ENCODE measurements around the gene HIF3A. TPM values are rescaled to one million over a fixed set of nuclear protein-coding genes. Genes with fewer than 3 reads are reported as not detected.
"Not testable (repeated sequence)": the region's sequence is repeated elsewhere in the genome, so short reads cannot be mapped to it uniquely, and the experiment has no call there.

Gene HIF3A
- total RNA-seq, 1 experiment from 2014 or later, result 0.68 TPM

DNA sequence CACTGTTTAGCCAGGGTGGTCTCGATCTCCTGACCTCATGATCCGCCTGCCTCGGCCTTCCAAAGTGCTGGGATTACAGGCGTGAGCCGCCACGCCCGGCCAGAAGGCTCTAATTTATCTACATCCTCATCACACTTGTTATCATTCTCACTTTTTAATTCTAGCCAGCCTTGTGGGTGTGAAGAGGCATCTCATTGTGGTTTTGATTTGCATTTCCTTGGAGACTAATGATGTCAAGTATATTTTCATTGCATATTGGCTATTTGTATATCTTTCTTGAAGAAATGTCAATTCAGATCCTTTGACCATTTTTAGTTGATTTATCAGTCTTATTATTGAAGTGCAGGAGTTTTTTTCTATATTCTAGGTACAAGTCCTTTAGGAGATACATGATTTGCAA is 27.7 kb upstream of the HIF3A start:
- BruUV-seq (replicated peaks), result no TSS peak
- no peak for DNase-seq
- intact Hi-C loops (cut with micrococcal nuclease; ENCODE audit: unreplicated experiment), result no loop called here

DNA sequence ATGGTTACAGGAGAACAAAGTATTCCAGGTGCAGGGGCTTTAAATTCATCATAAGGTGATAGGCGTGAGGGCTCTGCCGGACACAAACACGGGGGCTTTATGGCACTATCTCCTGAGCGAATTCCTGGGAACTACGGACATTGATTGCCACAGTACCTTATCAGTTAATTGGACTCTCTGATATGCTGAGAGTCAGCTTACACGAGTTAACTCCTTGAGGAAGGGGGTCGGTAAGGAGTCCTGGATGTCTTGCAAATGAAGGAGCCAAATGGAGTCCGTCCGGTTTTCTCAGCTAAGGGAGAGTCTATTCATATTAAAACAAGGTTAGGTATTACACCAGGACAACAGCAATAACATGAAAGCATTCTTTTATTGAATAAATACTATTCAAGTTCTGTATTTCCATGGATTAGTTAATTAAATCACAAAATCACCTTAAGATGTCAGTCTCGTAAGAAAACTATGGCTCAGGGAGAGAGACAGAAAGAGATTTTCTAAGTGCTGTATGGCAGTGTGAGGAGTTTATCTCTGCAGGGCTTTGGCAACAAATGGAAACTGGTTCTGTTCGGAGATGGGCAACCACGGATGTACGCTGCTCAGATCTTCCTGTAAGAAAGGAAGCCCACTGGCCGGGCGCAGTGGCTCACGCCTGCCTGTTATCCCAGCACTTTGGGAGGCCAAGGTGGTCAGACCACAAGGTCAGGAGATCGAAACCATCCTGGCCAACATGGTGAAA is 26.2 kb upstream of the HIF3A start:
- no peak overlapping the region for H3K27ac Mint-ChIP-seq (ENCODE audit: unreplicated experiment)
- no peaks in the 10 kb centered on the region for H3K9me3 Mint-ChIP-seq (ENCODE audit: low read depth, unreplicated experiment)
- H3K27me3 Mint-ChIP-seq (ENCODE audit: unreplicated experiment), result peaks cover 56% of the 10 kb centered on the region
- H3K36me3 Mint-ChIP-seq (ENCODE audit: insufficient read depth, unreplicated experiment), result no peaks in the 10 kb centered on the region
- TF ChIP-seq, protein P1, sequence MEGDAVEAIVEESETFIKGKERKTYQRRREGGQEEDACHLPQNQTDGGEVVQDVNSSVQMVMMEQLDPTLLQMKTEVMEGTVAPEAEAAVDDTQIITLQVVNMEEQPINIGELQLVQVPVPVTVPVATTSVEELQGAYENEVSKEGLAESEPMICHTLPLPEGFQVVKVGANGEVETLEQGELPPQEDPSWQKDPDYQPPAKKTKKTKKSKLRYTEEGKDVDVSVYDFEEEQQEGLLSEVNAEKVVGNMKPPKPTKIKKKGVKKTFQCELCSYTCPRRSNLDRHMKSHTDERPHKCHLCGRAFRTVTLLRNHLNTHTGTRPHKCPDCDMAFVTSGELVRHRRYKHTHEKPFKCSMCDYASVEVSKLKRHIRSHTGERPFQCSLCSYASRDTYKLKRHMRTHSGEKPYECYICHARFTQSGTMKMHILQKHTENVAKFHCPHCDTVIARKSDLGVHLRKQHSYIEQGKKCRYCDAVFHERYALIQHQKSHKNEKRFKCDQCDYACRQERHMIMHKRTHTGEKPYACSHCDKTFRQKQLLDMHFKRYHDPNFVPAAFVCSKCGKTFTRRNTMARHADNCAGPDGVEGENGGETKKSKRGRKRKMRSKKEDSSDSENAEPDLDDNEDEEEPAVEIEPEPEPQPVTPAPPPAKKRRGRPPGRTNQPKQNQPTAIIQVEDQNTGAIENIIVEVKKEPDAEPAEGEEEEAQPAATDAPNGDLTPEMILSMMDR (IDR thresholded peaks at IDR 0.05; ENCODE audit: unreplicated experiment), result no peak
- no TSS peak for BruUV-seq (replicated peaks)
- H3K4me1 Mint-ChIP-seq (ENCODE audit: low read depth, unreplicated experiment), result no peaks in the 10 kb centered on the region
- H3K4me3 Mint-ChIP-seq (ENCODE audit: low read depth, unreplicated experiment), result no peak overlapping the region
- DNase-seq, result no peak
- CTCF ChIA-PET, result interaction anchor here (0.6 to 3.3 kb wide), 3 partner anchors 29 to 488 kb away, joined by 4 to 13 read pairs (median 4); partner anchors contain the start of gene DMPK
- intact Hi-C loops (cut with micrococcal nuclease; ENCODE audit: unreplicated experiment), result no loop called here

More for the DNA sequence above, 27.7 kb upstream of the HIF3A start:
- TF ChIP-seq, protein P1 (IDR thresholded peaks at IDR 0.05; ENCODE audit: unreplicated experiment), result no peak
- Mint-ChIP-seq H3K27ac (ENCODE audit: unreplicated experiment) (no peak overlapping the region), H3K4me3 (ENCODE audit: low read depth, unreplicated experiment) (no peak overlapping the region), H3K4me1 (ENCODE audit: low read depth, unreplicated experiment) (no peaks in the 10 kb centered on the region), H3K27me3 (ENCODE audit: unreplicated experiment) (peaks cover 65% of the 10 kb centered on the region), H3K9me3 (ENCODE audit: low read depth, unreplicated experiment) (no peaks in the 10 kb centered on the region), H3K36me3 (ENCODE audit: insufficient read depth, unreplicated experiment) (no peaks in the 10 kb centered on the region)
- CTCF ChIA-PET, result interaction anchor here (0.6 to 3.3 kb wide), 3 partner anchors 191 to 352 kb away, joined by 3 to 13 read pairs (median 5); no protein-coding TSS in a partner anchor

DNA sequence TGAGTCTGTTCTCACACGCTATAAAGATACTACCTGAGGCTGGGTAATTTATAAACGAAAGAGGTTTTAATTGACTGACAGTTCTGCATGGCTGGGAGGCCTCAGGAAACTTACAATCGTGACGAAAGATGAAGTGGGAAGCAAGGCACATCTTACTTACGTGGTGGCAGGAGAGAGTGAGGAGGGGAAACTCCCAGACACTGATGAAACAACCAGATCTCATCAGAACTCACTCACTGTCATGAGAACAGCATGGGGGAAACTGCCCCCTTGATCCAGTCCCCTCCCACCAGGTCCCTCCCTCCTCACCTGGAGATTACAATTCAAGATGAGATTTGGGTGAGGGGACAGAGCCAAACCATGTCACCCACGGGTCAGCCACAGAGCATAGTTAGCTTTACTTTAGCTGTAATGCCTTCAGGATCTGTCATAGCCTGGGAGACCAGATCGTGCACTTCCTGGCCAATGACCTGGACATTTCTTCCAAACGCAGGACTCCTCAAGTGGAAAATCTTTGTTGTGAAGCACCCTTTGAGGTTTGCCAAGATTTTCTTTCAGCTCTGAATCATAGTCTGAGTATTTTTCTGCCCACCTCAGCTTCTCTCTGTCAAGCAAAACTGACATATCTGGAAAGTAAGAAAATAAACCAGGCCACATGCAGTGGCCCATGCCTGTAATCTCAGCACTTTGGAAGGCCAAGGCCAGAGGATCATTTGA is 25.2 kb upstream of the HIF3A start:
- no peaks in the 10 kb centered on the region for H3K4me1 Mint-ChIP-seq (ENCODE audit: low read depth, unreplicated experiment)
- no peak for DNase-seq
- TF ChIP-seq, protein P1 (IDR thresholded peaks at IDR 0.05; ENCODE audit: unreplicated experiment), result no peak
- no peaks in the 10 kb centered on the region for H3K9me3 Mint-ChIP-seq (ENCODE audit: low read depth, unreplicated experiment)
- H3K27me3 Mint-ChIP-seq (ENCODE audit: unreplicated experiment), result peaks cover 46% of the 10 kb centered on the region
- no peaks in the 10 kb centered on the region for H3K36me3 Mint-ChIP-seq (ENCODE audit: insufficient read depth, unreplicated experiment)
- H3K27ac Mint-ChIP-seq (ENCODE audit: unreplicated experiment), result no peak overlapping the region
- CTCF ChIA-PET, result interaction anchor here (1.3 to 1.4 kb wide), 2 partner anchors 9 to 11 kb away, joined by 4 to 6 read pairs; no protein-coding TSS in a partner anchor
- BruUV-seq (replicated peaks), result no TSS peak
- intact Hi-C loops (cut with micrococcal nuclease; ENCODE audit: unreplicated experiment), result no loop called here
- H3K4me3 Mint-ChIP-seq (ENCODE audit: low read depth, unreplicated experiment), result no peak overlapping the region

DNA sequence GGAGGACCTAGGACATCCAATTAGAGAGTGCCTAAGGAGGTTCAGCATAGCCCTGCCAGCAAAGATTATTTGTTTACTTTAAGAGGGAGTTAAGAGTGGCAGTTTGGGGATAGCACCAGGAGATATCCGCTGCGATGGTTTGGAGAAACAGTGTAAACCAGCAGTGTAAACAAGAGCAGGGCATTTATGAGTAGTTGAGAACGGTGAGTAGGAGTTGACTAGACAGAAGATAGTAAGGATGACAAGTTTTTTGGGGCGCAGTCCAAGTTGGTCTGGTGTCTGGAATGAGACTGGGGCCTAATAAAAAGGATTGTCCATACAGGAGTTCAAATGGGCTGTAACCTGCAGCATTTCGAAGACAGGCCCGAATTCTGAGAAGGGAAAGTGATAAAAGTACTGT is 22.9 kb upstream of the HIF3A start:
- H3K4me1 Mint-ChIP-seq (ENCODE audit: low read depth, unreplicated experiment); DNase-seq; BruUV-seq (replicated peaks); intact Hi-C loops (cut with micrococcal nuclease; ENCODE audit: unreplicated experiment); H3K9me3 Mint-ChIP-seq (ENCODE audit: low read depth, unreplicated experiment); CTCF ChIA-PET; H3K4me3 Mint-ChIP-seq (ENCODE audit: low read depth, unreplicated experiment); H3K36me3 Mint-ChIP-seq (ENCODE audit: insufficient read depth, unreplicated experiment); H3K27ac Mint-ChIP-seq (ENCODE audit: unreplicated experiment): not testable (repeated sequence)
- peaks cover 23% of the 10 kb centered on the region for H3K27me3 Mint-ChIP-seq (ENCODE audit: unreplicated experiment)
